Stomach smooth muscle (tissue), 2 donors: ENCODE measurements around the gene PERP.

Experiments
- H3K27ac ChIP-seq: one replicate; pipeline ENCODE4 v1.7.0; 2013; ENCODE audit warnings: mild to moderate bottlenecking, low read length, inconsistent platforms
- H3K27me3 ChIP-seq, 2 donors: one replicate each; pipeline ENCODE4 v1.7.0; 2013; ENCODE audit warnings: low read length in 2 of 2; ENCODE audit not compliant: insufficient read depth in 2 of 2, control insufficient read depth in 1 of 2
- H3K36me3 ChIP-seq, 2 donors: one replicate each; pipeline ENCODE4 v1.7.0; 2013; ENCODE audit warnings: low read length in 2 of 2; ENCODE audit not compliant: control insufficient read depth in 2 of 2, insufficient read depth in 2 of 2
- H3K4me1 ChIP-seq: one replicate; pipeline ENCODE4 v1.7.0; 2013; ENCODE audit warnings: low read length; ENCODE audit not compliant: control insufficient read depth, insufficient read depth
- H3K4me3 ChIP-seq, 2 donors: one replicate each; pipeline ENCODE4 v1.7.0; 2013; ENCODE audit warnings: low read length in 2 of 2
- H3K9ac ChIP-seq, 2 donors: one replicate each; pipeline ENCODE4 v1.7.0; 2013; ENCODE audit warnings: low read length in 2 of 2, mild to moderate bottlenecking in 1 of 2
- H3K9me3 ChIP-seq, 2 donors: one replicate each; pipeline ENCODE4 v1.7.0; 2013; ENCODE audit warnings: low read length in 2 of 2; ENCODE audit not compliant: control insufficient read depth in 2 of 2
- donor health status: healthy.
- donor health status: Pancreatic carcinoma.

PERP gene

DNA sequence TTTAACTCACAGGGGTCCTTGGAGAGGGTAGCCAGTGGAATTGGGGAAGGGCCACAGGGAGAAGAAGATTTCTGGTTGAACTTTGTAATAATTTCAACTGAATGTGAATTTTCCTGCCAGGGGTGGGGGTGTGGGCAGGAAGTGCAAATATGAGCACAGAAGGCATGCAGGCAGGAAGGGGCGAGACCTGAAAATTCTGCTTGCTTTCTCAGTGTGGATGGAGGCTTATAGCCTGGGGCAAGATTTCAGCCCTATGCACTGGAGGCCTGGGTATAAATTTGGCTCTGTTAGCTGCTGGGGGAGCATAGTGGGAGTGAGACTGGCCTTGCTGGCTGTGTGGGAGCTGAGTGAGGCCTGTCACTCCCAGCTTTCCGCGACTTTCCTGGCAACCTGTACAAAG lies 54.4 kb downstream of the PERP start:
- Histone ChIP-seq H3K4me1 (no peaks in the 10 kb centered on the region), H3K27me3 (no peaks in the 10 kb centered on the region), H3K36me3 (no peaks in the 10 kb centered on the region), H3K4me3 (no peak overlapping the region), H3K9me3 (peaks cover 0 to 6% of the 10 kb centered on the region in 2 donors), H3K27ac (no peak overlapping the region), H3K9ac (no peak overlapping the region)

DNA sequence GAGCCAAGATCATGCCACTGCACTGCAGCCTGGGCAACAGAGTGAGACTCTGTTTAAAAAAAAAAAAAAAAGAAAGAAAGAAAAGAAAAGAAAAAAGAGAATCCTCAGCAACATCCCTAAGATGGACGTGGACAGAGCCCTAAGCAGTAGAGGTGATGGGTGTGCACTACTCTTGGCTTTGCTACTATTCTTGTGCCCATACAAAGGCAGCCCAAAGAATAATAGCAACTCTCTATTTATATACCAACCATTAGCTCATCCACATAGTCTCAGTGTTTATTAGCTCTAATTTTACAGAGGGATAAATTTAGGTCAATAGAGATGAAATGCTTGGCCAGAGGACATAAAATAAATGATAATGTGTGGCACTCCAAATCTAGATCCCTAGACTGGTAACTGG lies 62.2 kb downstream of the PERP start:
- Histone ChIP-seq H3K27ac (no peak overlapping the region), H3K27me3 (no peaks in the 10 kb centered on the region), H3K9me3 (no peaks in the 10 kb centered on the region), H3K4me1 (no peaks in the 10 kb centered on the region), H3K36me3 (no peaks in the 10 kb centered on the region), H3K9ac (no peak overlapping the region), H3K4me3 (no peak overlapping the region)

DNA sequence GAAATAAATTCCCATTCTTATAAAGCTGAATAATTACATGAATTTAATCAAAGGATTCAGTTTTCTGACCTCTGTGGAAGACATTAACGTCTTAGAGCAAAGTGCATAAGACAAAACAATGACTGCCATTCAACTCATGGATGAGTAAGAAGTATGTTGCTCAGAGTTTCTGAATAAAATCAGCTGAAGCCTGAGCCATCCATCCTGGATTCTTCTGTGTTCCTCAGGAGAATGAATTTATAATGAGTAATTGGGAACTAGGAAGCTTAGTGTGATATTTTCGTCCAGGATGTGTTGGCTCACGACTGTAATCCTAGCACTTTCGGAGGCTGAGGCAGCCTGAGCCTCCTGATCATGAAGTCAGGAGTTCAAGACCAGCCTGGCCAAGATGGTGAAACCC lies 62.8 kb downstream of the PERP start:
- Histone ChIP-seq H3K9ac (no peak overlapping the region), H3K27me3 (no peaks in the 10 kb centered on the region), H3K27ac (no peak overlapping the region), H3K36me3 (no peaks in the 10 kb centered on the region), H3K4me1 (no peaks in the 10 kb centered on the region), H3K4me3 (no peak overlapping the region), H3K9me3 (no peaks in the 10 kb centered on the region)
